GM19395 (cell line): ENCODE data around the gene ZNF260.
"Not testable (repeated sequence)": the region's sequence is repeated elsewhere in the genome, so short reads cannot be mapped to it uniquely, and the experiment has no call there.

Source experiments
- ATAC-seq: cut with Tn5 transposase; IDR thresholded peaks from one replicate; pipeline ENCODE4 v1.9.1; 2021; ENCODE audit warnings: mild to moderate bottlenecking, moderate library complexity; ENCODE audit not compliant: unreplicated experiment

The ZNF260 gene

DNA sequence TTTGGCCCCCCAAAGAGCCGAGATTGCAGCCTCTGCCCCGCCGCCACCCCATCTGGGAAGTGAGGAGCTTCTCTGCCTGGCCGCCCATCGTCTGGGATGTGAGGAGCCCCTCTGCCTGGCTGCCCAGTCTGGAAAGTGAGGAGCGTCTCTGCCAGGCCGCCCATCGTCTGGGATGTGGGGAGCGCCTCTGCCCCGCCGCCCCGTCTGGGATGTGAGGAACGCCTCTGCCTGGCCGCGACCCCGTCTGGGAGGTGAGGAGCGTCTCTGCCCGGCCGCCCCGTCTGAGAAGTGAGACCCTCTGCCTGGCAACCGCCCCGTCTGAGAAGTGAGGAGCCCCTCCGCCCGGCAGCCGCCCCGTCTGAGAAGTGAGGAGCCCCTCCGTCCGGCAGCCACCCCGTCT lies 37.2 kb downstream of the ZNF260 start:
- ATAC-seq, result not testable (repeated sequence)

- peak; percentile 66 for ATAC-seq
Observed at GRCh38 chr19:36489920-36490415, 38.1 kb downstream of the ZNF260 start.

DNA sequence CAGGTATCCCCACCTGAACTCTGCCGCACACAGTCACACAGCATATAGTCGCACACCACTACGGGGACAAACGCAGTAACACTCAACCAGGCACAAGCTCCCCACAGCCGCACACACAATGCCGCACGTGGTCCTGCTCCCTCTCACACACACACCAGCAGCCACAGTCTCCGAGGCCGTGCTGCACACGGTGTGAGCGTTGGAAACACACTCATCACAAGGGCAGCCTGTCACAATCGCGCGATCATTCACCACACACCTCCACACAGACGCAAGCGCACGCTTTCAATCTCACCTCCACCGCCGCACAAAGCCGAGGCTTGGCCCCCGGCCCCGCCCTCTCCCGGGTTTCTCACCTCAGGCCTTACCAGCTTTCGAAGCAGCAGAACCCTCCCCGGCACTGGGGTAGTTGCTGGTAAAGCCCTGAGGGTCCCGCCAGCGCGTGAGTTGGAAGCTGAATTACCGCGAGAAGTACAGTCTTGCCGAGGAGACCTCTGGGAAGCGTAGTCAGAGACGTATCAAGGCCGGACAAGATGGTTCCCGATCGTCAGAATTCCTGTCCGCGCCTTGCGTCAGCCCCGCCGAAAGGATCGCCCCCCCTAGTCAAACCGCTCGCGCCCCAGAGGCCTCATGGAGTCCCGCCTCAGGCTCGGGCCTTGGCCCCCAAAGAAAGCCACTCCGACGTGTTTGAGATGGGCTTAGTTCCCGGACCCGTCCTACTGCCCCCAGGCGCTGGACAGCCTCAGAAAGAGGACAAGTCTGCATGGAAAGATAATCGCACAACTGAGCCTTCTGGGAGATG lies 38.8 kb downstream of the ZNF260 start, which contains the start of gene ZNF566:
Gene ZNF566, minus strand, starts transcription at position 444 of the 802 bp plus-strand sequence. CDS start 13,004 bp downstream, outside the sequence.
- peak; percentile 87 for ATAC-seq

GRCh38 chr19:36488846-36489117 lies 39.3 kb downstream of the ZNF260 start:
- ATAC-seq, result peak; percentile 29

DNA sequence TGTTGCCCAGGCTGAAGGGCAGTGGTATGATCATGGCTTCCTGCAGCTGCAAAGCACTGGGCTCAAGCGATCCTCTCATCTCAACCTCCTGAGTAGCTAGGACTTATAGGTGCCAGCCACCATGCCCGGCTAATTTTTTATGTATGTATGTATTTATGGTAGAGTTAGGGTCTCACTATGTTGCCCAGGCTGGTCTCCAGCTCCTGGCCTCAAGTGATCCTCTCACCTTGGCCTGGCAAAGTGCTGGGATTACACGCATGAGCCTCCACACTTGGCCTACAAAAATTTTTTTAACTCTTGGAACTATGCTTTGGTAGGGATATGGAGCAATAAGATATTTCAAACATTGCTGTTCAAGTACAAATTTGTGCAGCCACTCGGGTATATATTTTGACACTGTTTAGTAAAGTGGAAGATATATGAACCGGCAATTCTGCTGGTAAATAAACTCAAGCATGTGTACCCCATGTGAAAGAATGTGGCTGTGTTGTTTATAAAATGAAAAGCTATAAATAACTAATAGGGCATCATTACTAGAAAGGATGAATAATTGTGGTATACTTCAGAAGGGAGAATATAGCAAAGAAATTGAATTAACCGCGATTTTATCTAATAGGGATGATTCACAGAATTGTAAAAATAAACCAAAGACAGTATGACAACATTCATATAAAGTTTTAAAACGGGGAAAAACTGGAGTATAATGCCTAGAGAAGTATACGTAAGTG lies 39.8 kb downstream of the ZNF260 start:
- ATAC-seq, result no peak

DNA sequence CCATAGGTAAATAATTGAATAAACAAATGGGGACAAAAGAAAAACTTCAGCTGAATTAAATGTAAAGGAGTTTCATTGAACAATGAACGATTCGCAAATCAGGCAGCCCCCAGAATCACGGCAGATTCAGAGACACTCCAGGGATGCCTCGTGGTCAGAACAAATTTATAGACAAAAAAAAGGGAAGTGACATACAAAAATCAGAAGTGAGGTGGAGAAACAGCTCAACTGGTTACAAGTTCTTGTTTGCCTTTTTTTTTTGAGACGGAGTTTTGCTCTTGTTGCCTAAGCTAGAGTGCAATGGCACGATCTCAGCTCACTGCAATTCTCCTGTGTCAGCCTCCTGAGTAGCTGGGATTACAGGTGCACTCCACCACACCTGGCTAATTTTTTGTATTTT lies 44.4 kb downstream of the ZNF260 start:
- no peak for ATAC-seq

- no peak for ATAC-seq
Observed at GRCh38 chr19:36482876-36483275, 45.2 kb downstream of the ZNF260 start.
